Tibial nerve (tissue), 4 donors: Measurements from ENCODE around the gene MYO6.

Experiments
- EP300 ChIP-seq, 2 donors: sonication (generic); formaldehyde crosslinking; IDR thresholded peaks; one replicate each; pipeline ENCODE4 v1.6.1; 2017; ENCODE audit warnings: antibody characterized with exemption in 2 of 2, mild to moderate bottlenecking in 1 of 2
- POLR2A ChIP-seq, 2 donors: fragments of 450-650 bp; IDR thresholded peaks; one replicate each; pipeline ENCODE4 v1.6.1; 2017; ENCODE audit warnings: antibody characterized with exemption in 2 of 2, mild to moderate bottlenecking in 2 of 2, moderate library complexity in 2 of 2
- TF ChIP-seq, protein P1 (sequence below), 5 experiments: fragments of 200-600 bp in 3 of 5; fragments of 450-650 bp in 2 of 5; sonication (generic) in 3 of 5; IDR thresholded peaks; one replicate each; pipeline ENCODE4 v1.5.1; 2016 to 2019; ENCODE audit warnings: antibody characterized with exemption in 5 of 5, mild to moderate bottlenecking in 3 of 5, moderate library complexity in 2 of 5

DNA sequence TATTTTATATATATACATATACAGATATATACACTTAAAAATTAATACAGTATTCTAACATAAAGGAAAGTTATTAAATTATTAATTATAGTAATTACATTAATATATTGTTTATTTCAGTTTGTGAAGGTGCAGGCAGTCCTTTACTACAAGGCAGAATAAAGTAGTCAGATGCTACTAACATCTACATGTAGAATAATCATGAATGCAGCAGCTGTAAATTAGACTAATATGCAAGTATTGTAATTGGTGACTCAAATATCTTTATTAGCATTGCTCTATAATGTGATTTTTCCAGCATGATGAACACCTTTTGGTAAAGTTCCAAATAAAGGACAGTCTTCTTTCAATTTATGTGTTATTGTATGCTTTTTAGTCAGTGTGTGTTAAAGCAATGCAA is 17.3 kb downstream of the MYO6 start:
- no peak for TF ChIP-seq POLR2A (IDR thresholded peaks at IDR 0.05)
- TF ChIP-seq, protein P1, sequence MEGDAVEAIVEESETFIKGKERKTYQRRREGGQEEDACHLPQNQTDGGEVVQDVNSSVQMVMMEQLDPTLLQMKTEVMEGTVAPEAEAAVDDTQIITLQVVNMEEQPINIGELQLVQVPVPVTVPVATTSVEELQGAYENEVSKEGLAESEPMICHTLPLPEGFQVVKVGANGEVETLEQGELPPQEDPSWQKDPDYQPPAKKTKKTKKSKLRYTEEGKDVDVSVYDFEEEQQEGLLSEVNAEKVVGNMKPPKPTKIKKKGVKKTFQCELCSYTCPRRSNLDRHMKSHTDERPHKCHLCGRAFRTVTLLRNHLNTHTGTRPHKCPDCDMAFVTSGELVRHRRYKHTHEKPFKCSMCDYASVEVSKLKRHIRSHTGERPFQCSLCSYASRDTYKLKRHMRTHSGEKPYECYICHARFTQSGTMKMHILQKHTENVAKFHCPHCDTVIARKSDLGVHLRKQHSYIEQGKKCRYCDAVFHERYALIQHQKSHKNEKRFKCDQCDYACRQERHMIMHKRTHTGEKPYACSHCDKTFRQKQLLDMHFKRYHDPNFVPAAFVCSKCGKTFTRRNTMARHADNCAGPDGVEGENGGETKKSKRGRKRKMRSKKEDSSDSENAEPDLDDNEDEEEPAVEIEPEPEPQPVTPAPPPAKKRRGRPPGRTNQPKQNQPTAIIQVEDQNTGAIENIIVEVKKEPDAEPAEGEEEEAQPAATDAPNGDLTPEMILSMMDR (IDR thresholded peaks at IDR 0.05): no peak
- TF ChIP-seq EP300 (IDR thresholded peaks at IDR 0.05): no peak
